HepG2 (cell line): ENCODE results near the gene ACSL6. TPM values are rescaled to one million over a fixed set of nuclear protein-coding genes. Genes with fewer than 3 reads are reported as not detected.

Experiments used
- BCL6 ChIP-seq: IDR thresholded peaks from 2 replicates; pipeline ENCODE4 v1.6.1; 2016; ENCODE audit warnings: missing genetic modification reagents, missing compliant biosample characterization
- ESRRA ChIP-seq: sonication (generic); formaldehyde crosslinking; IDR thresholded peaks from 2 replicates; pipeline ENCODE4 v1.5.1; 2020; ENCODE audit warnings: mild to moderate bottlenecking, low read depth, missing genetic modification reagents
- GPN1 ChIP-seq: sonication (generic); formaldehyde crosslinking; IDR thresholded peaks from 2 replicates; pipeline ENCODE4 v1.5.1; 2020; ENCODE audit warnings: missing genetic modification reagents, borderline replicate concordance
- MLLT10 ChIP-seq: sonication (generic); formaldehyde crosslinking; IDR thresholded peaks from 2 replicates; pipeline ENCODE4 v1.4.0; 2020; ENCODE audit warnings: missing genetic modification reagents
- MTERF4 ChIP-seq: sonication (generic); formaldehyde crosslinking; IDR thresholded peaks from 2 replicates; pipeline ENCODE4 v1.8.0; 2023; ENCODE audit warnings: mild to moderate bottlenecking, missing genetic modification reagents
- PAXIP1 ChIP-seq: sonication (generic); formaldehyde crosslinking; conservative IDR thresholded peaks from 2 replicates; pipeline ENCODE4 v1.4.0; 2020; ENCODE audit warnings: mild to moderate bottlenecking, missing genetic modification reagents, moderate library complexity
- PHF5A ChIP-seq: IDR thresholded peaks from one replicate; pipeline ENCODE4 v1.6.1; 2018; ENCODE audit warnings: low read depth, missing genetic modification reagents; ENCODE audit not compliant: unreplicated experiment
- RNF2 ChIP-seq: fragments of 450-650 bp; conservative IDR thresholded peaks from 2 replicates; pipeline ENCODE4 v1.6.1; 2016; ENCODE audit warnings: low read depth
- SKIL ChIP-seq: sonication (generic); formaldehyde crosslinking; IDR thresholded peaks from 2 replicates; pipeline ENCODE4 v1.8.0; 2022; ENCODE audit warnings: missing genetic modification reagents, mild to moderate bottlenecking, moderate library complexity, borderline replicate concordance
- SOX13 ChIP-seq, 3 experiments: fragments of 450-650 bp in 1 of 3; sonication (generic) in 1 of 3; formaldehyde crosslinking in 1 of 3; IDR thresholded peaks in 2 of 3; conservative IDR thresholded peaks in 1 of 3; 2 replicates each; pipeline versions ENCODE4 v1.5.0 to v1.6.1; 2016 to 2020; ENCODE audit warnings: antibody characterized with exemption in 1 of 3, mild to moderate bottlenecking in 1 of 3, missing compliant biosample characterization in 1 of 3, missing genetic modification reagents in 1 of 3, moderate library complexity in 1 of 3
- SRSF9 ChIP-seq: fragments of 200-400 bp; formaldehyde crosslinking; IDR thresholded peaks from 2 replicates; pipeline ENCODE4 v1.6.1; 2018; ENCODE audit warnings: borderline replicate concordance, mild to moderate bottlenecking, low read depth, low read length; ENCODE audit not compliant: insufficient read depth, poor library complexity, severe bottlenecking
- SRY ChIP-seq: sonication (generic); formaldehyde crosslinking; IDR thresholded peaks from 2 replicates; pipeline ENCODE4 v1.8.0; 2022; ENCODE audit warnings: mild to moderate bottlenecking, missing genetic modification reagents
- ZFP62 ChIP-seq: sonication (generic); formaldehyde crosslinking; IDR thresholded peaks from 2 replicates; pipeline ENCODE4 v1.4.0; 2020; ENCODE audit warnings: missing genetic modification reagents
- ZNF350 ChIP-seq: sonication (generic); formaldehyde crosslinking; IDR thresholded peaks from 2 replicates; pipeline ENCODE4 v1.4.0; 2020; ENCODE audit warnings: mild to moderate bottlenecking, low read depth, missing genetic modification reagents, borderline replicate concordance
- ZNF430 ChIP-seq: sonication (generic); formaldehyde crosslinking; IDR thresholded peaks from 2 replicates; pipeline ENCODE4 v1.9.0; 2021; ENCODE audit warnings: mild to moderate bottlenecking, missing genetic modification reagents
- ZNF510 ChIP-seq: sonication (generic); formaldehyde crosslinking; IDR thresholded peaks from 2 replicates; pipeline ENCODE4 v1.4.0; 2020; ENCODE audit warnings: low read depth, mild to moderate bottlenecking, missing genetic modification reagents
- ZNF552 ChIP-seq: sonication (generic); formaldehyde crosslinking; IDR thresholded peaks from 2 replicates; pipeline ENCODE4 v1.9.0; 2022; ENCODE audit warnings: missing genetic modification reagents, mild to moderate bottlenecking, borderline replicate concordance
- ZNF557 ChIP-seq: sonication (generic); formaldehyde crosslinking; IDR thresholded peaks from 2 replicates; pipeline ENCODE4 v1.4.0; 2020; ENCODE audit warnings: missing genetic modification reagents
- ZNF576 ChIP-seq: sonication (generic); formaldehyde crosslinking; IDR thresholded peaks from 2 replicates; pipeline ENCODE4 v1.4.0; 2020; ENCODE audit warnings: mild to moderate bottlenecking, missing genetic modification reagents
- ZNF614 ChIP-seq: IDR thresholded peaks from 2 replicates; pipeline ENCODE4 v1.6.1; 2018; ENCODE audit warnings: missing biosample characterization, missing genetic modification reagents, inconsistent platforms, borderline replicate concordance
- ZNF644 ChIP-seq: IDR thresholded peaks from 2 replicates; pipeline ENCODE4 v1.6.1; 2016; ENCODE audit warnings: low read depth
- polyA plus RNA-seq, 8 experiments: library from polyadenylated mRNA; depleted of rRNA in 3 of 8; stranded (reverse) in 7 of 8; unstranded in 1 of 8; fragments of >200 nt; fragmentation: Illumina TruSeq in 4 of 8; extraction: Trizol in 4 of 8; gene quantifications; 2 replicates each; pipeline versions ENCODE4 v1.2.1 to v1.2.3, GENCODE V29; 2011 to 2016; ENCODE audit warnings: low read depth in 4 of 8, missing spikeins in 1 of 8, mixed read lengths in 1 of 8; ENCODE audit not compliant: insufficient read depth in 1 of 8
- total RNA-seq, 5 experiments: library from RNA; depleted of rRNA; stranded (reverse); fragments of >200 nt; fragmentation: Illumina TruSeq; extraction: Trizol; gene quantifications; 2 replicates each; pipeline ENCODE4 v1.2.3, GENCODE V29; 2016; ENCODE audit warnings: low read depth in 1 of 5

The ACSL6 gene
- total and polyA plus RNA-seq, 2 of the 13 experiments (the other 11 are each of a cell fraction or from before 2014, with no cell fraction given), result 3.7 to 3.8 TPM

GRCh38 chr5:132001647-132002561 is 9.6 kb downstream of the ACSL6 start (continued):
- TF ChIP-seq ZNF350 (CRISPR knock-in tag), result peak; percentile 76
- TF ChIP-seq GPN1 (CRISPR knock-in tag), result no peak
- TF ChIP-seq ZNF614 (CRISPR knock-in tag), result peak; percentile 63
- peak; percentile 64; the same call in 1 of the 2 replicates for TF ChIP-seq SRY (CRISPR knock-in tag)
- TF ChIP-seq ZFP62 (CRISPR knock-in tag), result no peak
- 0 out of 2 replicates have a peak, but pooled peaks have one; percentile 83 for TF ChIP-seq ZNF430 (CRISPR knock-in tag)
- TF ChIP-seq SRSF9, result no peak
- TF ChIP-seq MTERF4 (CRISPR knock-in tag), result no peak
- TF ChIP-seq ZNF576, result no peak
- TF ChIP-seq PAXIP1 (CRISPR knock-in tag), result peak; percentile 99
- TF ChIP-seq SKIL, result no peak; the same call in 1 of the 2 replicates
- TF ChIP-seq ZNF510 (CRISPR knock-in tag), result peak; percentile 51; the same call in 1 of the 2 replicates
- TF ChIP-seq ZNF644 (CRISPR knock-in tag), result peak; percentile 43; the same call in 1 of the 2 replicates
- TF ChIP-seq ZNF557 (CRISPR knock-in tag), result peak; percentile 85; the same call in 1 of the 2 replicates
- peak; percentile 75; the same call in 1 of the 2 replicates for TF ChIP-seq RNF2
- peak; percentile 79; the same call in 1 of the 2 replicates for TF ChIP-seq ESRRA (CRISPR knock-in tag)
- peak; percentile 97 for TF ChIP-seq BCL6 (CRISPR knock-in tag)
- peak; percentile 36 for TF ChIP-seq PHF5A (CRISPR knock-in tag)
- TF ChIP-seq ZNF552 (CRISPR knock-in tag), result 0 out of 2 replicates have a peak, but pooled peaks have one; percentile 75
- TF ChIP-seq SOX13 (IDR thresholded peaks at IDR 0.05), result peak; percentile 94
- peak in 1 of 2 experiments; percentile 98; a peak in 2 of 4 replicates for TF ChIP-seq SOX13 (CRISPR knock-in tag; conservative IDR thresholded peaks at IDR 0.05 in 1 of 2, IDR thresholded peaks at IDR 0.05 in 1 of 2)
- TF ChIP-seq MLLT10 (CRISPR knock-in tag), result no peak
